GM18502 (cell line): Measurements from ENCODE around the gene BCAR3.

Experiments
- ATAC-seq: cut with Tn5 transposase; IDR thresholded peaks from one replicate; pipeline ENCODE4 v1.9.1; 2021; ENCODE audit warnings: mild to moderate bottlenecking; ENCODE audit not compliant: unreplicated experiment, poor library complexity

BCAR3 gene

DNA sequence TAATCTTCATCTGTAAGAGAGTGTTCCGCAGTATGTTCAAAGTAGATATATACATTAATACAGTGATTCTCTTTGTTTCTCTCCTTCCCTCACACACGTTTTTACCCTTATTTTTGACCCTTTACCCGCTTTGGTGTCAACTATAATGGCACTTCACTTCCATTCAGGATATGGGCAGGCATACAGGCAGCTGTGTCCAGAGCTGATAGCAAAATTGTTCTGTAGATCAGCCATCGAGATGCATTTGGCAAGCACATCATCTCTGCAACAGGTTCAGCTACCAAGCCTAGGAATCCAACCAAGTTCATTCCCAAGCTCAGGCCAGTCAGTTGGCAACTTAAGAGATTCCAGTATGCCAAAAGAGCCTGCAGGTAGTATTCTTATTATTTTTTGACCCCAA is 158.9 kb downstream of the BCAR3 start:
- no peak for ATAC-seq

DNA sequence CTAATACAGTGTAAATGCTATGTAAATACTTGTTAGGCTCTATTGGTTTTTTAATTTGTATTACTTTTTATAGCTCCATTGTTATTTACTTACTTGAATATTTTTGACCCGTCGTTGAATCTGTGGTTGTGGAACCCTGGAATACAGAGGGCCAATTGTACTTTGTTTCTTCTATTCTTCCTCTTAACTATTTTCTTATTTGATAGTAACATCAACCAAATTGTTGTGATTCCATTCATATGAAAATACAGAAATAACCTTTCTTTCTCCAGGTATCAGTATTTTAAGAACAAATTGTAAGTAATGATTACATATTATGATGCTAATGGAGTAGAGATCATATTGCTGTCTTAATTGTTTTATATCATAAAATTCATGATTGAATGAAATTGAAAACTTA is 160.0 kb downstream of the BCAR3 start:
- ATAC-seq: no peak

DNA sequence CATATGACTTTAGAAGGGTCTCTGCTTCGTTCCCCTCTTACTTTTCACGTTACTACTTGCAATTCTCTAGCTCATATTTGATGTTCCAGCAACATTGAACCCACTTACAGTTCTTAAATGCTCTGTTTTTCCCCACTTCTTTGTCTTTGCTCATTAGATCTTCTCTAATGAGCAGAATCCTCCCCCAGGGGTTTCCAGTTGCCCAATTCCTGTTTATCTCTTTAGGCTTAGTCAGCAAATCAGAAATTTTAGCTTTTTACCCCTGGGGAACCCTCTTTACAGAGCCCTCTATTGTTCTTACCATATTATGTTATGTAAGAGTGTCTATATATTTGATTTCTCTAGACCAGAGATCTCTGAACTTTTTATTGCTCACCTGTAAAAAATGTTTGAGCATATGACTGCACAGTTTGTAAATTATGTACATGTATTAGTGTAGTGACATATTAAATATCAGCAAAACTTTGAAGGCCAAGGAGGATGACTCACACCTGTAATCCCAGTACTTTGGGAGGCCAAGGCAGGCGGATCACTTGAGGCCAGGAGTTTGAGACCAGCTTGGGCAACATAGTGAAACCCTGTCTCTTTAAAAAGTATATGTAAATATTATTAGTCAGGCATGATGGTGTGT is 162.3 kb downstream of the BCAR3 start:
- no peak for ATAC-seq

DNA sequence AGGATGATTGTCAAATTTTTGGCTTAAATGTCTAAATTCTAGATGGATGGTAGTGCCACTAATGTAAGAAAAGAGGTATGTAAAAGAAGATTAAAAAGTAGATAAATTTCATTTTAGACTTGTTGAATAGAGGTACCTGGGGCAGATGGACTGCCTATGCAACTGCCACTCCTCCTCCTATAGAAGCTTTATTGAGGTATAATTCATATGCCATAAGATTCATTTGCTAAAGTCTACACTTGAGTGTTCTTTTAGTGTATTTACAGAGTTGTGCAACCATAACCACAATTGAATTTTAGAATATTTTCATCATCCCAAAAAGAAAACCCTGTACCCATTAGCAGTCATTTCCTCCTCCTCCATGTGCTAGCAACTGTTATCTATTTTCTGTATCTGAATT is 163.1 kb downstream of the BCAR3 start:
- no peak for ATAC-seq

DNA sequence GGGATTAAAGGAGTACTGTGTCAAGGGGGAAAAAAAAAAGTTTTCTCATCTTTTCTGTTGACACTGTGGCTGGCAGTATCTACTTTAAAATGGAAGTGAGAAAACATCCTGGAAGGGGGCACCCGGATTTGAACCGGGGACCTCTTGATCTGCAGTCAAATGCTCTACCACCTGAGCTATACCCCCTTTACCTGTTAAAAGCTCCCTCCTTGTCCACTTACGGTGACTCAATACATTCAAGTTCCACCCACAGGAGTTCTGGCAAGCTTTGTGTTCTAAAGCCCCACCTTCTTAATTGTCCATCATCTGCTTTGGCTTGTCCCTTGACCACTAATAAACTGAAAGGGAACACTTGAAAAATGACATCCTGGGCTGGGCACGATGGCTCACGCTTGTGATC is 165.5 kb downstream of the BCAR3 start:
- ATAC-seq: no peak
